Thyroid gland (tissue), 4 donors: ENCODE data around the gene ITGA2B.

Experiments used
- CTCF ChIP-seq, 6 experiments: fragments of 200-600 bp in 3 of 6; fragments of 450-650 bp in 3 of 6; sonication (generic) in 3 of 6; IDR thresholded peaks; one replicate each; pipeline ENCODE4 v1.5.1; 2016 to 2019; ENCODE audit warnings: antibody characterized with exemption in 6 of 6, mild to moderate bottlenecking in 2 of 6, inconsistent platforms in 1 of 6, moderate library complexity in 1 of 6
- POLR2A ChIP-seq, 2 donors: fragments of 450-650 bp; IDR thresholded peaks; one replicate each; pipeline ENCODE4 v1.6.1; 2017; ENCODE audit warnings: antibody characterized with exemption in 2 of 2, mild to moderate bottlenecking in 2 of 2, moderate library complexity in 1 of 2

- TF ChIP-seq CTCF (IDR thresholded peaks at IDR 0.05) (no peak), POLR2A (IDR thresholded peaks at IDR 0.05) (no peak)
Measured at GRCh38 chr17:44359458-44360143, 29.8 kb downstream of the ITGA2B start.
